Measurements from ENCODE around the gene FAM98B. TPM values are rescaled to one million over a fixed set of nuclear protein-coding genes. Genes with fewer than 3 reads are reported as not detected.

Gene FAM98B
- total and polyA plus RNA-seq, 3 donors from 2014 or later = 15.6 to 18.4 (median 16.1) TPM

GRCh38 chr15:38535491-38536200 lies 81.7 kb downstream of the FAM98B start:
- Histone ChIP-seq H3K4me1 (peaks cover 15% of the 10 kb centered on the region), H3K27me3 (no peaks in the 10 kb centered on the region), H3K36me3 (ENCODE audit: low read depth, missing control alignments) (no peaks in the 10 kb centered on the region), H3K9me3 (no peaks in the 10 kb centered on the region), H3K27ac (peak overlapping the region in 1 of 2 donors; percentile 30), H3K4me3 (no peak overlapping the region)
- intact Hi-C loops (cut with DNase I; ENCODE audit: low total_unique reads) = no loop called here
- TF ChIP-seq POLR2A (IDR thresholded peaks at IDR 0.05) (no peak), CTCF (IDR thresholded peaks at IDR 0.05) (no peak)
- WGBS, 2 donors = 72 to 74% methylated on average over 8 of the region's 8 CpGs
- DNase-seq = no peak

- peak; percentile 85 for DNase-seq
- TF ChIP-seq CTCF (IDR thresholded peaks at IDR 0.05) = no peak
- TF ChIP-seq POLR2A (IDR thresholded peaks at IDR 0.05) = no peak
- 24 to 37% methylated on average over 3 of the region's 3 CpGs for WGBS, 2 donors
Observed at GRCh38 chr15:38536201-38536676, 82.3 kb downstream of the FAM98B start.

More at GRCh38 chr15:38536201-38536676, 82.3 kb downstream of the FAM98B start:
- Histone ChIP-seq H3K9me3 (no peaks in the 10 kb centered on the region), H3K27ac (no peak overlapping the region), H3K4me3 (no peak overlapping the region), H3K27me3 (no peaks in the 10 kb centered on the region), H3K36me3 (ENCODE audit: low read depth, missing control alignments) (no peaks in the 10 kb centered on the region), H3K4me1 (peaks cover 15% of the 10 kb centered on the region)
- intact Hi-C loops (cut with DNase I; ENCODE audit: low total_unique reads) = no loop called here

Other genes with a start within 250 kb of the FAM98B start
- 10 to 100 TPM; 12.9 to 14.2 TPM for gene SPRED1, start 201.3 kb upstream of the FAM98B start, total RNA-seq
- 9.3 TPM for gene SPRED1, start 201.3 kb upstream of the FAM98B start, polyA plus RNA-seq (ENCODE audit: insufficient read depth, low read depth, low replicate concordance)
- 1 to 10 TPM; 7.4 to 9.2 TPM for gene RASGRP1, start 110.7 kb downstream of the FAM98B start, total RNA-seq
- 4.4 TPM for gene RASGRP1, start 110.7 kb downstream of the FAM98B start, polyA plus RNA-seq (ENCODE audit: insufficient read depth, low read depth, low replicate concordance)

All from testis (tissue), 3 donors.